Superior temporal gyrus (tissue), 1 donor: ENCODE data around the gene MME.
A peak's percentile ranks its signal among the peaks of the same experiment; 100 is the strongest.

Source experiments
- DNase-seq: peaks from one replicate; pipeline ENCODE4 v3.0.0-alpha.2; 2016; ENCODE audit errors: extremely low spot score

The MME gene

GRCh38 chr3:155233213-155233612 lies 153.1 kb downstream of the MME start:
- DNase-seq, result peak; percentile 61
